Measurements from ENCODE around the gene CHMP5.

CHMP5 gene

GRCh38 chr9:33264473-33265177 is at the start of gene CHMP5, which contains the start of gene BAG1:
CHMP5 (plus strand) TSS chr9:33265049; CDS start chr9:33265079, 30 bp downstream.
BAG1 (minus strand) TSS chr9:33264708.
- DNase-seq = peak; percentile 83

- DNase-seq = no peak
Measured at GRCh38 chr9:33220681-33221567, 43.9 kb upstream of the CHMP5 start.

GRCh38 chr9:33221568-33221884 is 43.3 kb upstream of the CHMP5 start:
- DNase-seq = no peak

- no peak for DNase-seq
Measured at GRCh38 chr9:33222031-33222430, 42.8 kb upstream of the CHMP5 start.

GRCh38 chr9:33223696-33224095 is 41.2 kb upstream of the CHMP5 start:
- DNase-seq = no peak

GRCh38 chr9:33225319-33226147 is 39.3 kb upstream of the CHMP5 start:
- no peak for DNase-seq

GRCh38 chr9:33227008-33227398 is 37.8 kb upstream of the CHMP5 start:
- DNase-seq = no peak

GRCh38 chr9:33227741-33228140 is 37.1 kb upstream of the CHMP5 start:
- no peak for DNase-seq

GRCh38 chr9:33228606-33229005 is 36.2 kb upstream of the CHMP5 start:
- DNase-seq = no peak

GRCh38 chr9:33229359-33230114 is 35.3 kb upstream of the CHMP5 start:
- no peak for DNase-seq

- DNase-seq = no peak
Measured at GRCh38 chr9:33230756-33231622, 33.9 kb upstream of the CHMP5 start.

GRCh38 chr9:33231623-33231942 is 33.3 kb upstream of the CHMP5 start:
- DNase-seq = no peak

- no peak for DNase-seq
Measured at GRCh38 chr9:33232815-33233214, 32.0 kb upstream of the CHMP5 start.

GRCh38 chr9:33233626-33234342 is 31.1 kb upstream of the CHMP5 start:
- DNase-seq = no peak

- DNase-seq = no peak
Measured at GRCh38 chr9:33234511-33235467, 30.1 kb upstream of the CHMP5 start.

- no peak for DNase-seq
Measured at GRCh38 chr9:33236571-33236970, 28.3 kb upstream of the CHMP5 start.

- DNase-seq = no peak
Measured at GRCh38 chr9:33239921-33240320, 24.9 kb upstream of the CHMP5 start, which contains the start of gene SPINK4. SPINK4 (plus strand) TSS chr9:33240167; CDS start chr9:33240209, 42 bp downstream.

GRCh38 chr9:33241298-33241697 is 23.6 kb upstream of the CHMP5 start:
- DNase-seq = no peak

- no peak for DNase-seq
Measured at GRCh38 chr9:33242609-33243134, 22.2 kb upstream of the CHMP5 start.
